NB4 (cell line): ENCODE results near the gene SLC38A10.

Experiments
- MYC ChIP-seq: IDR thresholded peaks from 2 replicates; pipeline ENCODE4 v1.6.1; 2011; ENCODE audit warnings: low read depth, low read length
- POLR2A ChIP-seq: IDR thresholded peaks from 2 replicates; pipeline ENCODE4 v1.6.1; 2011; ENCODE audit warnings: mild to moderate bottlenecking; ENCODE audit not compliant: insufficient read length; ENCODE audit errors: extremely low read depth
- TF ChIP-seq, protein P1 (sequence below): IDR thresholded peaks from 2 replicates; pipeline ENCODE4 v1.6.1; 2011; ENCODE audit warnings: low read depth, low read length
- TF ChIP-seq, protein P2 (sequence below): IDR thresholded peaks from one replicate; pipeline ENCODE4 v1.5.1; 2012; ENCODE audit warnings: low read depth, low read length

DNA sequence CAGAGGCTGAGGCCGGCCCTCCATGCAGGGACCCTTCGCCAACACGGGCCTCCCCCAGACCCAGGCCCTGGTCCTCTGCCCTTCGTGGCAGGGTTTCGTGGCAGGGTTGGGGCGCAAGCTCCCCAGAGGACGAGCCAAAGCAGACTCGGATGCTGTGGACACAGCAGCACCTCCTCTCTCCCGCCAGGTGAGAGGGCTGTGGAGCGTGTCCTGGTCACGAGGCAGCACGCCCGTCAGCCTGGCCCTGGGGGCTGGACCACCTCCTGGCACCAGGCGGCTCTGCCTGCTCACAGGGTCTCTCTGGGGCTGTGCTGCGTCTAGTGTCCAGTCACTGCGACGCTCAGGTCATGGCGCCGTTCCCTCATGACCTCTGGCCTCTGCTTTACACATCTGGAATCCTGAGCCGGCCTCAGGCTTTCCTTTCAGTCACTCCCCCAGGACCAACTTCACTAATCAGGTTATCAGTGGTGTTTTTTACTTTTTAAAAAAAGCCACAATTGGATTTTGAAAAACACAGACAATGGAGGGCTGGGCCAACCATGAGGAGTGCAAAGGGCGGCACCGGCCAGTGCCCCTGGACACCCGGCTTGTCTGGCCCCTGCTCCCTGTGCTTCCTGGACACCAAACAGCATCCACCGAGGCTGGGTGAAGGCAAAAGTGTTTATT is 50.6 kb downstream of the SLC38A10 start:
- TF ChIP-seq POLR2A (no peak), MYC (no peak)
- TF ChIP-seq, protein P1, sequence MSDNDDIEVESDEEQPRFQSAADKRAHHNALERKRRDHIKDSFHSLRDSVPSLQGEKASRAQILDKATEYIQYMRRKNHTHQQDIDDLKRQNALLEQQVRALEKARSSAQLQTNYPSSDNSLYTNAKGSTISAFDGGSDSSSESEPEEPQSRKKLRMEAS: no peak
- TF ChIP-seq, protein P2, sequence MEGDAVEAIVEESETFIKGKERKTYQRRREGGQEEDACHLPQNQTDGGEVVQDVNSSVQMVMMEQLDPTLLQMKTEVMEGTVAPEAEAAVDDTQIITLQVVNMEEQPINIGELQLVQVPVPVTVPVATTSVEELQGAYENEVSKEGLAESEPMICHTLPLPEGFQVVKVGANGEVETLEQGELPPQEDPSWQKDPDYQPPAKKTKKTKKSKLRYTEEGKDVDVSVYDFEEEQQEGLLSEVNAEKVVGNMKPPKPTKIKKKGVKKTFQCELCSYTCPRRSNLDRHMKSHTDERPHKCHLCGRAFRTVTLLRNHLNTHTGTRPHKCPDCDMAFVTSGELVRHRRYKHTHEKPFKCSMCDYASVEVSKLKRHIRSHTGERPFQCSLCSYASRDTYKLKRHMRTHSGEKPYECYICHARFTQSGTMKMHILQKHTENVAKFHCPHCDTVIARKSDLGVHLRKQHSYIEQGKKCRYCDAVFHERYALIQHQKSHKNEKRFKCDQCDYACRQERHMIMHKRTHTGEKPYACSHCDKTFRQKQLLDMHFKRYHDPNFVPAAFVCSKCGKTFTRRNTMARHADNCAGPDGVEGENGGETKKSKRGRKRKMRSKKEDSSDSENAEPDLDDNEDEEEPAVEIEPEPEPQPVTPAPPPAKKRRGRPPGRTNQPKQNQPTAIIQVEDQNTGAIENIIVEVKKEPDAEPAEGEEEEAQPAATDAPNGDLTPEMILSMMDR: no peak
